GM18526 (cell line): Measurements from ENCODE around the gene WFIKKN2.

ENCODE experiments used
- POLR2A ChIP-seq: IDR thresholded peaks from 3 replicates; pipeline ENCODE4 v1.6.1; 2011; ENCODE audit not compliant: insufficient read length; ENCODE audit errors: extremely low read depth

The WFIKKN2 gene

GRCh38 chr17:50890675-50891516 lies 55.5 kb downstream of the WFIKKN2 start:
- no peak for TF ChIP-seq POLR2A

- TF ChIP-seq POLR2A, result no peak
These were observed 56.2 kb downstream of the WFIKKN2 start for GRCh38 chr17:50891577-50891989.
